SK-N-DZ (cell line): ENCODE results near the gene IRX3.
A peak's percentile ranks its signal among the peaks of the same experiment; 100 is the strongest.
"Not testable (repeated sequence)": the region's sequence is repeated elsewhere in the genome, so short reads cannot be mapped to it uniquely, and the experiment has no call there.

Experiments
- DNase-seq: peaks from one replicate; pipeline ENCODE4 v3.0.0-alpha.2; 2015; ENCODE audit warnings: low spot score

IRX3 gene

DNA sequence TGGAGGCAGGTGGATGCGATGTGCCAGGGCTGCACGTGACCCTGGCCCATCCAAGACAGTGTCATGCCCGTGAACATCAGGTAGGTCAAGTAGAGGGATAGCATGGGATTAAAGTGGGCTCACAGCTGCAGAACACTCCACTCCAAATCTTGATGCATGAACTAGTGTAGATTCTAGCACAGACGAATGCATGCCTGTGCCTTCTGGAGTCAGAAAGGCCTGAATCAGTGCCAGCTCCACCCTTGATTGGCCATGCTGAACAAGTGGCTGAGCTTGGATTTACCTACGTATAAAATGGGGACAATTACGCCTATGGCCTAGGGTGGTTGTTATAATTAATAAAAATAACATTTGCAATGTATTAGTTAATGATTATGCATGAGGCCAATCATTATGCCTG is 10.6 kb downstream of the IRX3 start:
- no peak for DNase-seq

DNA sequence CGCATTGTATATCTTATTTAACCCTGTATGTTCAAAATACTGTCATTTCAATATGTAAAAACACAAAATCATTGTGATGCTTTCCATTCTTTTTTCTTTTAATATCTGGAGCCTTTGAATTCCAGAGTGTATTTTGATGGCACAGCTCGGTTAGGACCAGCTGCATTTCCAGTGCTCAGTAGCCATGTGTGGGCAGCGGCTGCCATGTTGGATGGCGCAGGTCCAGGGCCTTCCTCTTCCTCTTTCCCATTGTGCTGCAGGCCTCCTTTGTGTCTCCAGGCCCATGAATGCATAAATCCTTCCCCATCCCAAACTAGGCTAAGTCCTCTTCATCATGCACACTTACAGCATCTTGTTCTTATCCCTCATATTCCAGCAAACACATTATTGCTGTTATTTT is 13.0 kb downstream of the IRX3 start:
- DNase-seq = no peak

DNA sequence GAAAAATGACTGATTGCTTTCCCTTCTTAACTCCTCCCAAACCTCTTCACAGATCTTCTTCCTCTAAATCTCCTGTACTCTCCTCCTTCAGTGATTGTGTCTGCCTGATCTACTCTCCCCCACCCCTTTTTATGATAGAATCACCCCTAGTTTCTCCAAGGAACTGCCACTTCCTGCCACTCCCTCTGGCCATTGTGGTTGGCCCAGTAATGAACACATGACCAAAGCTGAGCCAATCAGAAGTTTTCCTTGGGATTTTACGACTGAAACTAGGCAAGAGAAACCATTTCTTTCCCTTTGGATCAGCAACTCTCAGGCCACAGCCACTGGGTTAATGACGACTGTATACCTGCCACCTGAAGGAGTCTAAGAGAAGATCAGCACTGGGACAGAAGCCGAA is 15.9 kb downstream of the IRX3 start:
- DNase-seq = no peak

DNA sequence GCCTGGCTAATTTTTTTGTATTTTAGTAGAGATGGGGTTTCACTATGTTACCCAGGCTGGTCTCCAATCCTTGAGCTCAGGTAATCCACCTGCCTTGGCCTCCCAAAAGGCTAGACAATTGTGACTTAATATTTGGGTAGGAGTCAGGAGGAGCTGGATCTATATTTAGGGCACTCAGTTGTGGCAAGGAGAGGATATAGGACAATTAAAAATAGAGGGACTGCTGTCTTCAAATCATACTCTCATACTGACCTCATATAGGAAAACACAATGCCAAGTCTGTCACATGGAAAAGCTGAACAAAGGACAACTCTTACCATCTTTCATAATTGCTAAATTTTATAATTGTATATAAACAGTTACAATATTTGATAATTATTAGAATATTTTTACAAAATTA is 17.1 kb downstream of the IRX3 start:
- DNase-seq = no peak

DNA sequence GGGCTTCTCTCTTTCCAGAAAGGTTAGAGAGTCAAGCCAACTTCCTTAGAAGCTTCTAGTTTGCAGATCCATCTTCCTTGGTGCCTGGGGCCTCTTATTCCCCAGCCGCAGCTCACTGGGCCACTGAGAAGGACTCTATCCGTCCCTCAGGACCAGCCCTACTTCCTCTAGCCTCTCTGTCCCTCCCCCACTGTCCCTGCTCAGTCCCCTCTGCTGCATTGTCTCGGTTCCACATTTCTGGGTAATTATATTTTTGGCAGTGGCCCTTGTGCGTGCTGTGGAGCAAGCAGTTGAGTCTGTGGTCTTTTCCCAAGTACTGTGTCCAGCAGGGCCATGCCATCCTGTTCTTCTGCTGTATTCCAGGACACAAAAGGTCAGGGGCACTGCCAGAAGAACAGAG is 17.8 kb downstream of the IRX3 start:
- no peak for DNase-seq

DNA sequence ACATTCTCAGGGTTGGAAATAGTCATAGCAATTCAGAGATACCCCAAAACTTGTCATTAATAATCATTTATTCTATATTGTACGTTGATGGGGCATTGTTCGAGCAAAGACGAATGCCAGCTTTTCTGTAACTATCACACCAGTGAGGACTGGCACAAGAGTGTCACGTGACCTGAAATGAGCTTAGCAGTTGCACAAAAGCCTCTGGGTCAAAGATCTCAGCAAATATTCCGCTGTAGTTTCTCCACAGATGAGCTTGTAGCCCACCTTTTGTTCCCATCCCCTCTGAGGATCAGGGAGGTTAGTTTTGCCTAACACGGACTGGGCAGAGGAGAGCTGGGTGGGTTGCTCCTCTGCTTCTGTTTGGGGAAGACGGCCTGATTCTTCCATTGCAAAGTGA is 18.2 kb downstream of the IRX3 start:
- DNase-seq = no peak

DNA sequence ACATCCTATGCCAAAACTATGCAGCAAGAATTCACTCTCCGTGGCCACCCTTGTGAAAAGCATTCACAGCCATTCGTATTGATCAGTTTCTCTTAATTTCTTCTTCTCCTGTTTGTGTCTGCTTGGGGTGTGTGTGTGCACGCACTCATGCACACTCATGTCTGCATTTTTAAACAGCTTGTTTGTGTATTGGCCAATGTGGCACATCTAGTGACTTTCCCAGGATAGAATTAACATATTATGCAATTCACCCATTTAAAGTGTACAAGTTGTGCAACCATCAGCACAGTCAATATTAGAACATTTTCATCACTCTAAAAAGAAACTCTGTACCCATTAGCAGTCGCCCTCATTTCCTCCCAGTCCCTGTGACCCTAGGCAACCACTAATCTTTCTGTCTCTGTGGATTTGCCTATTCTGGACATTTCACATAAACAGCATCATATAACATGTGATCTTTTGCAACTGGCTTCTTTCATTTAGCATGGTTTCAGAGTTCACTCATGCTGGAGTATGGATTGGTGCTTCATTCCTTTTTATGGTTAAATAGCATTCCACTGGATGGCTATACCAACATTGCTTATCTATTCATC is 20.1 kb downstream of the IRX3 start:
- no peak for DNase-seq

DNA sequence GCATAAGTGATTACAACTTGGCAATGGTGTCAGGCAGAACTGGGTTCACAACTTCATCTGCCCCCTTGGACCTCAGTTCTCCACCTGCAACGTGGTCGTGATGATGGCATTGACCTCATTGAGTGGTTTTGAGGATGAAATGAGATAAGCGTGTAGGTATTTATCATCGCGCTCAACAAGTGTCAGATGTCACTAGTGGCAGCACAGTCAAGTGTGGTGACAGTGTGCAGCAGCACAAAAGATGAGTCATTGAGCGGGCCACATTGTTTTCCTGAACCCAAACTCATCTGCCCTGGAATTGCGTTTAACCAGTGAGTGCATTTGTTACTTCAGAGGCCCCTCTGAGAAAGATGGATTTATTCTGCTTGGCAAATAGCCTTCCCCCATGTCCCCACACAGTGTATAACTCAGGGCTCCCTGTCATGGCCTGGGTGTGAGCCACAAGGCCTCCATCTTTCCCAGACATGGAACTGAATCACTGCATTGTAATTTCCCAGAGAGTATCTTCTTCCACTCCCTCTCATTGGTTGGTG is 20.9 kb downstream of the IRX3 start:
- DNase-seq = no peak

DNA sequence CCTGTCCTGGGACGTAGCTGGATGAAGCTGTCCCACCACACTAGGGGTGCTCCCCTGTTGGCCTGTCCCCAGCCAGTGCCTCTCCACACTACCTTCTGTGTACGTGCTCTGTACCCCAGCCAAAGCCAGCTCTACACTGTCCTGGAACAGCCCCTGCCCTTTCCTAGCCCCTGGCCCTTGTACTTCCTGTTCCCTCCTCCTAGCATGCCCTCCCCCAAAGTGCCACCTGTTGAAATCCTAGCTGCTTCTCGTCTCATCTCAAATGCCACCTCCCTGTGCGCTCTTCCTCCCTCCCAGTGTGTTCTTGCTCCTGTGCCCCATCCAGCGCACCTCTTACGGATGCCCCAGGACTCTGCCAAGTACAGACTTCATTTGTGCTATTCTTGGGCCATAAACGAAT is 33.5 kb downstream of the IRX3 start:
- DNase-seq = no peak

DNA sequence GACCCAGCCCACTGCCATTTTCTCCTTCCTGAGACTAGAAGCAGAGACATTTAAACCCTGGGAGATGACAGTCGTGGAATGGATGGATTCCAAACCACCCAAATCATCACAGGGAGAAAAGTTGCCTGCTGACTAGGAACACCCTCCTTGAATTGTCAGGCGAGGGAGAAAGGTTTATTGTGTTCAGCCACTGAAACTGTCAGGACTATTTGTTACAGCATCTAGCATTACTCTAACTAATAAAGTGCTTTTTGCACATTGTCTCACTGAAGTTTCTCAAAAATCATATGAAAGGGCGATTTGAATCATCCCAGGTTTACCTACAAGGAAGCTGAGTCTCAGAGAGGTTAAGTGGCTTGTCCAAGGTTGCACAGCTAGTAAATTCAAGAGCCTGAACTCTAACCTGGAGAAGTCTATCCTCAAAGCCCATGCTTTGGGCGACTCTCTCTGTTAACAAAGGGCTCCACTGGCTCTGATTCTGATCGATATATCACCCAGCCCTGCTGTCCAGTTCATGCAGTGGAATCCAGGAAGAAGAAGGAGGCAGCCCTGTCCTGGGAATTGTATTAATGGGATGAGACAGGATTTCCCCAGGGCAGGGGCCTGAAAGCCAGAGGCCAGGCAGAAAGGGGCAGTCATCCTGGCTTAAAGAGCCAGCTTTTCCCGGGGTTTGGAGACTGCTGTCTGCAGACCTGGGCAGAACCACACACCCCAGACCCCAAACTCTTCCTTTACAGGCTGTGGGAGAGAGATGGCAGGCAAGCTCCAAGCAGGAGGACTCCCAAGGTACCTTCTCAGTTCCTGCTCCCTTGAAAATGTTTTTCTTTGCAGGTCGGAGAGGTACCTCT is 37.5 kb downstream of the IRX3 start:
- no peak for DNase-seq

DNA sequence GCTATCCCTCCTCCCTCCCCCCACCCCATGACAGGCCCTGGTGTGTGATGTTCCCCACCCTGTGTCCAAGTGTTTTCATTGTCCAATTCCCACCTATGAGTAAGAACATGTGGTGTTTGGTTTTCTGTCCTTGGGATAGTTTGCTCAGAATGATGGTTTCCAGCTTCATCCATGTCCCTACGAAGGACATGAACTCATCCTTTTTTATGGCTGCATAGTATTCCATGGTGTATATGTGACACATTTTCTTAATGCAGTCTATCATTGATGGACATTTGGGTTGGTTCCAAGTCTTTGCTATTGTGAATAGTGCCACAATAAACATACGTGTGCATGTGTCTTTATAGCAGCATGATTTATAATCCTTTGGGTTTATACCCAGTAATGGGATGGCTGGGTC is 38.9 kb downstream of the IRX3 start:
- DNase-seq = not testable (repeated sequence)

DNA sequence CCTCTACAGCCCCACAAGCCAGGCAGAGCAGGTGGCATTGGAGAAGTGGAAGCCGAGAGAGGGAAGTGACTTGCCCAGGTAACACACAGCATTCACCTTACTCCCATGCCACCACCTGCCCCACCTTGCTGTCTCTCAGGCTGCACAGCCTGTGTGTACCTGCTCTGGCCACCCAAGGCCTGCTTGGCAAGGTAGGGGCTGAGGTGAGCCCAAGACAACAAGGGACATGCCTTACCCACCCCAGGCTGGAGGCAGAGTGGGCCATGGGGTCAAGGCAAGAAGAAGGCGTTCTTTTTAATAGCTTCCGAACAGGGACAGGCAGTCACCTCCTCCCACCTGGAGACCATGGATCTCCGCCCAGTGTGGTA is 40.1 kb downstream of the IRX3 start:
- no peak for DNase-seq

DNA sequence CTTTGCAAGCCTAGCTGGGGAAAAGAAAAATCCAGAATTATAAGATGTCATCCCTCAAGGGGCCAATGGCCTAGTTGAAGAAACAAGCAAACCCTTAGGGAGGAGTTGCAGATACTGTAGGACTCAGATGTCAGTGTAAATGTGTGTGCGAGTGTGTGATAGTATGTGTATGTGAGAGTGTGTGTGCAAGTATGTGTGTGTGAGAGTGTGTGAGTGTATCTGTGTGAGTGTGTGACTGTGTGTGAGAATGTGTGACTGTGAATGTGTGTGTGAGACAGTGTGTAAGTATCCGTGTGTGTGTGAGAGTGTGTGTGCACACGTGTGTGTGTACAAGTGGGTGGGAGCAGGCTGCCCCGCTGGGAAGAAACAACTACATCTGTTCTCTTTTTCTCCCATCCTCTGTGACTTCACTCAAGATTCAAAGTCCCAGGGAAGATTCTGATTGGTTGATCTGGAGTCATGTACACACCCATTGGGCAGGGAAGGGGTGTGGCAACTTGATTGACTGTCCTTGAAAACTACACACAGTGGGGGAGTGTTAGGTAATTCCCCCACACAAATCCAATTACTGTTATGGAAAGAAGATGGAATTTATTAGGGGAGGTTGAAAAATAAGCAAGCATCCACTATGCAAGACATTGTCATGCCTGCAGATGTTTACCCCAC is 40.7 kb downstream of the IRX3 start:
- DNase-seq = no peak

DNA sequence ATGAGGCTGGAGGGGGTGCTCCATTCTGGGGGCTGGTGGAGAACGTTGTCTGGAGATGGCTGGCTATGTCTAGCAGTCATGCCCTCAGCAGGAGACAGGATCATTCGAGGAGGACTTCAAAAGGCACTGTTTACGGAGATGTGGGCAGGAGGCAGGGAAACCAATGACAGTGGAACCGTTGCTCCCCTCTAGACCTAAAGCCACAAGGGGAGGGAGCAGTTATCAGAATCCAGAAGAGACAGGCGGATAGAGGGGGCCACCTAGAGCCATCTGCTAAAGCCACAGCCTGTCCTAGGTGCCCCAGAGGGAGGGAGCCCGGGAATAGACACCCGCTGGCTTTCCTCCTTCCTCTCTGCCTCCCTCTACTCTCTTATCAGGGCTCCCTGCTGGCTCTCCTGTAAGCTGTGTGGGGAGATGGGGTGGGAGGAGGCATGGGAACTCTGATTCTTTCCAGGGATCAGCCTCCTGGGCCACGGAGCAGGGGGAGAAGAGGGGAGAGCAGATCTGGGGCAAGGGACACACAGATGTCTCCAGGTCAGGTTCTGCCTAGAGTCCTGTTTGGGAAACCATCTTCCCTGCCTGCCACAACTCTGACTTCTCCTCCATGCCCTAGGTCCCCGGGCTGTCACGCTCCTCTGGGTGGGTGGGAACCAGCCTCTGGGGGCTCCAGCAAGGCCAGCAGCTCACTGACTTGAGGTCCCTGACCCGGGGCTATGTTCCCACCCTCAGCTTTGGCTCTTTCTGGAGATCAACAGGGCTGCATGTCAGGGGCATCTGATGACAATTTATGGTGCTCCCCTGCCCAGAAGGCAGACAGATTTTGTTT is 42.3 kb downstream of the IRX3 start:
- DNase-seq = peak; percentile 49

DNA sequence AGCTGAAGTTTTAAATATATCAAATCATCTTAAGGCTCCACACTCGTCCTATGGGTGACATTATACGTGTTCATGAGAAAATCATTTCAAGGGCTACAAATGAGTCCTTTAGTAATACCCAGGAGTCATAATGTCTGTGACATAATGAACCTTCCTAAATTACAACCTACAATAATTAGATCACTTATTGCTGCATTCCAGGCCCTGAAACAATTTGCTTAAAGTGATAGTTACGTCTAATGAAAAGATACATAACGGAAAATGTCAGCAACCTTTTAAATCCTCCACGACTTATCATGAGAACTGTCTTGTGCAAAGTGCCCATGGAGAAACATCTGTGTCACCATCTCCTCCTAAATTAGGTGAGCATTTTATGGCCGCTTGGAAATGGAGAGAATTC is 43.4 kb downstream of the IRX3 start:
- DNase-seq = no peak

DNA sequence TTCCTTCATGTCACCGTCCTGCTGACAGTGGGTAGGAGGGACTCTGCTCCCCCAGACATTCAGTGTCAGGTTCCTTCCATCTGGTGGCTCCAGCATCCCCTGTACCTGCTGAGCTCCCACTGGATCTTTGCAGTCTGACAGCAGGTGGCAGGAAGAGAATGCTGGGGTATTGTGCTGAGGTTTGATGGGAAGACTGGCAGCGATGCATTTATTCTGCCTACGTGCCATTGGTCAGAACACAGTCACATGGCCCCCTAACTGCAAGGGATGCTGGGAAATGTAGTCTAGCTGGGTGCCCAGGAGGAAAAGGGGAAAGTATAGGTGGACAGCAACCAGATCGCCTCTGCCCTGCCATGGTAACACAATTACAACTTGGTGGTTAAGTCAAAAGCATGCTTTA is 44.4 kb downstream of the IRX3 start:
- DNase-seq = peak; percentile 75

DNA sequence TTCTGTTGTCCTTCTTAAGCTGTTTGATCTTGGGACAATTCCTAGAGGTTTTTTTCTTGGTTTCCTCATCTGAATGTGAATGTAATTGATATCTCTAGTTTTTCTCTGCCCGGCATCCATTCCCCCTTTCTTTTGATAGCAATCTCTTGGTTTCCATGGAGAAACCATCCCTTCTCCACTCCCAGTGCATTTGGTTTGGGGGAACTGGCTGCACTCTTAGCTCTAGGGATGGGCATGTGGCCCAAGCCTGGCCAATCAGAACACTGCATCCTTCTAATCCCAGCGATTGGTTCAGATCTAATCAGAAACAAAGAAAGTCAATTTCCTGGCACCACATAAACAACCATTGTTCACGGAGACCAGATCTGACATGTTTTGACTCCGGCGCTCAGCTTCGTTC is 45.1 kb downstream of the IRX3 start:
- peak; percentile 66 for DNase-seq

DNA sequence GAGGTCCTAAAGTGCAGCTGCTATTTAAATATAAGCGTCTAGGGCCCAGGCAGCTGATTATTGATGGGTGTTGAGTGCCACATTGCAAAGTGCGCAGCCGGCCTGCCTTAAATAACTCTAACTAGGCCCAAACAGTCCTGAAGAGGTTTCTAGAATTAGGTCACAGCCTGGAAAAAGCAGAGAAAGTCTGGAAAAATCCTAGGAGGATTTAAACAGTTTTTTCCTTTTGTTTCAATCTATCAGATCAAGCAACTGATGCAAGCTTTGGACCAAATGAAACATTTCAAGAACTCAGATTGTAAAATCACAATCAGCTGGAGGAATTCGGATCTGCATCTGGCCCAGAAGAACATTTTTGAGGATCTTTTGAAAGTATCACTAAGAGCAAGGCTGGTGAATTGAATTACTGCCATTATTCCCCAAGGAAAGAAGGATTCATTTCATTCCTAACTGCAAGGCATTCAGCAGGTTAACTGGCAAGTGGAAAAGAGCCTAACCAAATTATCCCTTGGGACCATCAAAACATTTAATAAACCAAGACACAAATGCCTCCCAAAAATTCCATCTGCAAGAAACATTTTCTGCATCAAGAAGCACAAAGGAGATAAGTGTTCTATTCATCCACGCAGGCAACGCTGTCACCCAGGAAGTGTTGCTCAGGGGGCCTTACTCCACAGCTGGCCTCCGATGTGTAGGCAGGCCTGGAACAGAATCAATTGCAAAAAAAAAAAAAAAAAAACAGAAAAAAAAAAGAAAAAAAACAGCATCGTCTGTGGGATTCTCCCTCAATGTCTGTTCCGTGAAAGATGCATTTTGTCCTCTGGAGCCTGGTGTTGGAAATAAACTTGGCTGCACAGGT is 46.1 kb downstream of the IRX3 start:
- DNase-seq = no peak

DNA sequence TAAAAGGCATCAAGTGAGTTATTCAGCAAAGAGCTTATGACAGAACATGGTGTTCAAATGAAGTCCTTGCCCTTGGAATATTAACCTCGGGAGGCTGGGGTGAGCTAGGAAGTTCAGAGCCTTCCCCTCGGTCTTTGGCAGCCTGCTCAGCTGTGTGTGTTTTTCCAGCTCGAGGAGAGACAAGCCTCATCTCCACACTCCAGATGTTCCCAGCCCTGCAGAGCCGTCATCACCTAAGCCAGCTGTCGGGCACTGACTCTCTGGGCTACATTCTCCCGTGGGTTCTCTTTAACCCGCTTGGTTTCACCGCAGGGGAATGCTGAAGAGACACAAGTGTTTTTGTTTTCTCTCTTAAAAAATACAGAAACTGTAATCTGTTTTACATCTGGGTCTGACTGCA is 47.1 kb downstream of the IRX3 start:
- DNase-seq = no peak

DNA sequence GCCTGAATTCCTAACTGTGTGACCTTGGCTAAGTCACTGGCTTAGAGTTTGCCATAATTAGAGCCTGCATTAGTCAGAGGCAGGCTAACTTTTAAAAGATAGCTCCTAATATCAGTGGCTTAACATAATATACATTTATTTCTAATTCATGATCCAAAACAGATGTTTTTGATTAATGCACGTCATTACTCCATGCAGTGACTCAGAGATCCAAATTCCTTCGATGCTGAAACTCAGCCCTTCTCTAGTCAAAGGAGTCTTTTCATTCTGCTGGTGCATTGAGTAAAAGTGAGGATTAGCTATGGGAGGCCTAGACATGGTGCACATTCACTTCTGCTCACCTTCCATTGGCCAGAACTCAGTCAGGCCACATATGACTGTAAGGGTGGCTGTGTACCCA is 49.8 kb downstream of the IRX3 start:
- DNase-seq = no peak

DNA sequence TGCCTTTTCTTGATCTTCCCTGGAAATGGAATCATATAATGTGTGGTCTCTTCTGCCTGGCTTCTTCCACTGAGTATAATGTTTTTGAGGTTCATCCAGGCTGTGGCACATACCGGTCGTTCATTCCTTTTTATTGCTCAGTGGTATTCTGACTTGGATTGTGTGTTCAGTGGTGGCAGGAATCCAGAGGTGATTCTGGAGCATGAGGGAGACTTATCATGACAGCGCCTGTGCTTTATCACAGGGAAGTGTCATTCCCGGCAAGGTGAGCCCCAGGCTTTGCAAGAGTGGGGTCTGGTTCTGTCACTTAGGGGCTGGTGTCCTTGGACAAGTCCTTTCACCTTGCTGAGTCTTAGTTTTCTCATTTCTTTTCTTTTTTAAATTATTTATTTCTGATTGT is 53.0 kb downstream of the IRX3 start:
- no peak for DNase-seq
